ENCODE results near the gene TMEM117. TPM values are rescaled to one million over a fixed set of nuclear protein-coding genes. Genes with fewer than 3 reads are reported as not detected.
"Not testable (repeated sequence)": the region's sequence is repeated elsewhere in the genome, so short reads cannot be mapped to it uniquely, and the experiment has no call there.

Gene TMEM117
- polyA plus RNA-seq, 4 donors = 11.4 to 19.7 (median 15.1) TPM

DNA sequence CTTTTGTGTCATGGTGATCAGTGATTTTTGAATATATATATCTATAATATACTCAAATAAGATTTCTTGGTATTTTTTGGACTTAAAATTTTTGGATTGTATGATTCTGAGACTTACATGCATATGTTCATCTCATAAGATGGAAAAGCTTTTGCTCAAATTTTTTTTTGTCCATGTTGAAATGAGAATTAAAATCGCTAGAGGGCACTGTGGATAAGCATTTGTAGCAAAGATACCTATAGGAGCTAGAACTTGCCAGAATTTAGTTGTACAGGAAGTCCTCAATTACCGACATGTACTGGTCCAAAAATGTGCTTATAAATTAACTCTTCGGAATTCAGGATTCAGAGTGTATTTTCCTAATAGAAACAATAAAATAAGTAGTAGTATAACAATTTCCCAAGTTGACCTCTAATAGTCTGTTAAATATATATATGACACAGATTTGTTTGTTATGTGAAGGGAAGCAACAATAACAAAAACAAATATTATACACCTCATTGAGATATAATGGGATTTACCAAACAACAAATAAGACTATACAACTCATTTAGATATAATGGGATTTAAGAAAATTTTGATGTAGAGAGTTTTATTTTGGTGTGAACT is 179.6 kb downstream of the TMEM117 start:
- DNase-seq (ENCODE audit: low read depth in 4 of 4, low spot score in 3 of 4) = peak; percentile 24 to 40 (median 29)

- DNase-seq (ENCODE audit: low read depth in 4 of 4, low spot score in 3 of 4) = no peak
Observed at GRCh38 chr12:44017216-44017615, 181.3 kb downstream of the TMEM117 start.

DNA sequence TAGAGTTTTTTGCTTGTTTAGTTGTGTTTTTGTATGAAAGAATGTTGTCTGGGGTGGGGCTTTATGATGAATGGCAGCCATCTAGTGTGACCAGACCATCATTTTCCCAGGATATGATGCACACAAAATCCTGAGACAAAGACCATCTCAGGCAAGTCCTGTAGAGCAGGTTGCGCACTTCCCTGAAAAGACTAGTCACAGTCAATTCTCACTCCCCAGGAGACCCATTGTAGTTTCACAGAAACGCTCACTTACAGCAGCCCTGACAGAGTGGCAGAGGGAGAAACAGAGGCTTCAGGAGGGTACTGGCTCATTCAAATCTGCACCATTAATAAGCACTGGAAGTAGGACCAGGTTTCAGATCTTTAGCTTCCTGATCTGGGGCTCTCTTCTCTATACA is 183.2 kb downstream of the TMEM117 start:
- no peak for DNase-seq (ENCODE audit: low read depth in 4 of 4, low spot score in 3 of 4)

- no peak for DNase-seq (ENCODE audit: low read depth in 4 of 4, low spot score in 3 of 4)
Observed at GRCh38 chr12:44020555-44020954, 184.7 kb downstream of the TMEM117 start.

DNA sequence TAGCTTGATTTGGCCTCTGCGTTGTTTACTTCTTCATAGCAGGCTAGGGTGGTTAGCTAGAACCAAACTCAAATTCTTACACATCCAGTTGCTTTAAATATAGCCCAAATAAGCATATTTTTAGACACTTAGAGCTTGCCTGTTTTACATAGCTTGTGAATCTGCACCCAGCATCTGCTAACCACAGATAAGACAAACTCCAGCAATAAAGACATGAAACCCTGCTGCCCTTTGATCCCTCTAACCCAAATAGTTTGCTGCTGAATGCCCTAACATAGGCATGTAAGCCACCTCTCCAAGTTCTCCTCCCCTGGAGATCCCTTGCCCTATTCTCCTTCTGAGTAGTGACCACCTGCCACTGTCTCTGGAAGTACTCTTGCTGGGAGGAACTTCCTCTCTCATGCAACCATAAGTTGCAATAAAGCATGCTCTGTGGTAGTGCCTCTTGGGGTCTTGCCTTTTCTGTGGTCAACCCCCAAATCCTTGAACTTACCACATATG is 185.6 kb downstream of the TMEM117 start:
- DNase-seq (ENCODE audit: low read depth in 4 of 4, low spot score in 3 of 4) = no peak

GRCh38 chr12:44025499-44025898 is 189.6 kb downstream of the TMEM117 start:
- DNase-seq (ENCODE audit: low read depth in 4 of 4, low spot score in 3 of 4) = no peak

DNA sequence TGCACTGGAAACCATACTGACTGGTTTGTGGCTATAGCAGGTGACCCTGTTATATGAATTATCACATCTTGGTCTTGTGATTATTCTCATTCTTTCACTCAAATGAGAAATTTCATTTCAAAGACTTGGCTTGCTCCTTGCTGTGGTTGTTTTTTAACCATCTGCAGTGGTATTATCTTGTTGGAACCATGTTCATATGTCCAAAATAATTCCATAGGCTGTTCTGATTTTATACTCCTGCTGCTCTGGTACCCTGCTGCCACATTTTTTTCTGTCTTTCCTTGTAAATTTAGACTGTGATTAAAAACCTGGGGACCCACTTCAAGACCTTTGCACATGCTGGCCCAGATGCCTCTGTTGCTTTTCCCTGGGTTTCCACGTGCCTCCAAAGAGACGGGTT is 190.2 kb downstream of the TMEM117 start:
- no peak for DNase-seq (ENCODE audit: low read depth in 4 of 4, low spot score in 3 of 4)

DNA sequence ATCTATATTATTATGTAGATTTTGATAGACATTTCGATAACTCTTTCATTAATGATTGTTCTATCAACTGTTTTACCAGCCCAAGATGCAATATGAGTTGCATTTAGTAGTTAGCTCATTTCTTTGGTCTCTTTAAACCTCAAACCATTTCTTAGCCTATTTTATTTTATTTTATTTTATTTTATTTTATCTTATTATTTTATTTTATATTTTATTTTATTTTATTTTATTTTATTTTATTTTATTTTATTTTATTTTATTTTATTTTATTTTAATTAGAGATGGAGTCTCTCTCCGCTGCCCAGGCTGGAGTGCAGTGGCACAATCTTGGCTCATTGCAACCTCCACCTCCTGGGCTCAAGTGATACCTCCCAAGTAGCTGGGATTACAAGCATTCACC is 191.0 kb downstream of the TMEM117 start:
- not testable (repeated sequence) for DNase-seq (ENCODE audit: low read depth in 4 of 4, low spot score in 3 of 4)

DNA sequence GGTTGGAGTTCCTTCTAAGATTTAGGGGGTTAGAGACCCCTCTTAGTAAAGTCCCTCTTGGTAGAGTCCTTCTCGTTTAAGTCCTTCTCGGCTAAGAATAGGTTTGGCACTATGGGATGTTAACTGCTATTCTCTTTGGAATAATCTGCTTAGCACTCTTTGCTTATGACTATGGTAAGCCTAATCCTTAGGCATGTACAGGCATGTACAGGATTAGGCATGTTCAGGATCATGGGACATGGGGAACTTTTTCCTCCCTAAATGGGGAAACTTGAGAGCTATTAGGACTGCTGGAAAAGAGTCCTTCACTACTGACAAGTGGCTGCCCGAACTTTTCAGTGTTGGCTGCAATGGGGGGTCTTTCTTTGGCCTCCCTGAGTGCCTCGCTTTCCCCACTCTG is 193.3 kb downstream of the TMEM117 start:
- DNase-seq (ENCODE audit: low read depth in 4 of 4, low spot score in 3 of 4) = no peak

DNA sequence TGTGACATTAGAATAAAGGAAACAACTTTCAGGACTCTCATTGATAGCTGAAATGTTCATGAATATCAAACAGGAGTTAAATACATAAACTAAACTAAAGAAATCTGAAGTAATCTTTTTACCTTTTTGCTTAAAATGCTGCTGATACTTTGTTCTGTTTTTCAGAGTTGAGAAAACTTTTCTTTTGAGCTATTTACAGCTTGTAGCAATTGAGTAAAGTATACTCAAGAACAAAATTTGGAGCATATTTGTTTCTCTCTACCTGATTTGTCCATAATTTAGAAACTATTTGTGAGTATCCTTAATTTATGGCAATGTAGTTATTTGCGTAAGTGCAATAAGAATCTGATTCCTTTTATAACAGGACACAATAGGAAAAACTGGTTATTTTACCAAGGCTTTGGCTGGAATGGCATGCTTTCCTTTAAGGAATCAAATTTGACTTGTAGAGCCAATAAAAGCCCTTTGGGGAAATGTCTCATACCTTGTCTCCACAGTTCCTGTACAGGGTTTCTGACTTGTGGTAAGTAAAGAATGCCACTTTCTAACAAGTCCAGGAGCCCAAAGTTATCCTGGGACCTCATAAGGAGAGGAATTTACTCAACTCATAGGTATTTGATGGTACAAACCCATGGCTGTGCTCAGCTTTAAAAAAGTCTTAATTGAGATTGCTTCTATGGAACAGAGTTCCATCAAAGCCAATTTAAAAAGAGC is 195.7 kb downstream of the TMEM117 start:
- DNase-seq (ENCODE audit: low read depth in 4 of 4, low spot score in 3 of 4) = no peak

GRCh38 chr12:44034906-44035305 is 199.0 kb downstream of the TMEM117 start:
- DNase-seq (ENCODE audit: low read depth in 4 of 4, low spot score in 3 of 4) = no peak

DNA sequence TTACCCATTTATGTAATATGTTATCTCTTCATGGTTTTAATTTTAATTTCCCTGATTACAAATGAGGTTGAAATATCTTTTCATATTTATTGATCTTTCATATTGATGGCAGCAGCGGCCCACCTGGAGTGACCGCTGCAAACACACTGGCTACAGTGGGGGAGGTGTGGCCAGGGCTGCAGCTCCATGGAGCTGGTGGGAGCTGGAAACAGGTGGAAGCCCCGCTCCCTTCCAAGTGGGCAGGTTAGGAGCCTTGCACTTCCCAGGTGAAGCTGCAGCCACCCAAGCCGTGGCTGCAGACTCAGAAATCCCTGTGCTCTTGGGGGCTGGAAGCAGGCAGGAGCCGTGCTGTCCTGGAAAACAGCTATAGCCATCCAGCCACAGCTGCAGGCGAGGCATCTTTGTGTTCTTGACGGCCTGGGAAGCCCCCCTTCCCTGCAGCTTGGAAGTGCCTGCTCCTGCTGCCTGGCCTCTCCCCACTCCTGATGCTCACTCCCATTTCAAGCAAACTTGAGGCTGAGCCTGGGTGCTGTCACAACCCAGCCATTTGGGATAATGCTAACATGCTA is 201.1 kb downstream of the TMEM117 start:
- DNase-seq (ENCODE audit: low read depth in 4 of 4, low spot score in 3 of 4) = no peak

GRCh38 chr12:44038411-44038810 is 202.5 kb downstream of the TMEM117 start:
- DNase-seq (ENCODE audit: low read depth in 4 of 4, low spot score in 3 of 4) = no peak

DNA sequence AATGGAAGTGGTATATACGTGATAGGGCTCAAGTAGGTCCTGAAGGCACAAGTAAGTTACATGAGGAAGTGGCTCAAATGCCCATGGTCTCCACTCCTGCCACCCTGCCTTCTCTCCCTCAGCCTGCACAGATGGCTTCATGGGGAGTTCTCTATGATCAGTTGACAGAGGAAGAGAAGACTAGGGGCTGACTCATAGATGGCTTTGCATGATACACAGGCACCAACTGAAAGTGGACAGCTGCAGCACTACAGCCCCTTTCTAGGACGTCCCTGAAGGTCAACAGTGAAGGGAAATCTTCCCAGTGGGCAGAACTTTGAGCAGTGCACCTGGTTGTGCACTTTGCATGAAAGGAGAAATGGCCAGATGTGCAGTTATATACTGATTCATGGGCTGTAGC is 208.6 kb downstream of the TMEM117 start:
- not testable (repeated sequence) for DNase-seq (ENCODE audit: low read depth in 4 of 4, low spot score in 3 of 4)

GRCh38 chr12:44046732-44047417 is 211.0 kb downstream of the TMEM117 start:
- no peak for DNase-seq (ENCODE audit: low read depth in 4 of 4, low spot score in 3 of 4)

DNA sequence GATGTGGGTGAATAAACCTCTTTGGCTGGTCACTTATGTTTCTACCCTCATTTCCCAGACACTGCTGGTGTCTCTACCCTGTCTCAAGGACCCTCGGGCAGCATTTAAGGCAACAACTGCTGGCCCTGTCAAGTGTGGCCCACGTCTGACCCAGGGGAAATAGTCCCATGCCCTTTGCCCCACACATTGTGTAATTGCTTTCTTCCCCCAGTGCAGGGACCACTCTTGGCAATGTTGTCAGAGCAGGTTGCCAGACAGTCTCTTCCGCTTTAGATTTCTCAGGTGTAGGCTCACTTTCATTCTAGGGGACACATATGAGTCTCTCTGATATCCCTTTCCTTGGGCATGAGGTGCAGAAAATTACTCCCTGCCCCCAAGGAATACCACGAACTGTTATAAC is 216.7 kb downstream of the TMEM117 start:
- DNase-seq (ENCODE audit: low read depth in 4 of 4, low spot score in 3 of 4) = no peak

- no peak for DNase-seq (ENCODE audit: low read depth in 4 of 4, low spot score in 3 of 4)
Observed at GRCh38 chr12:44053549-44054127, 217.8 kb downstream of the TMEM117 start.

DNA sequence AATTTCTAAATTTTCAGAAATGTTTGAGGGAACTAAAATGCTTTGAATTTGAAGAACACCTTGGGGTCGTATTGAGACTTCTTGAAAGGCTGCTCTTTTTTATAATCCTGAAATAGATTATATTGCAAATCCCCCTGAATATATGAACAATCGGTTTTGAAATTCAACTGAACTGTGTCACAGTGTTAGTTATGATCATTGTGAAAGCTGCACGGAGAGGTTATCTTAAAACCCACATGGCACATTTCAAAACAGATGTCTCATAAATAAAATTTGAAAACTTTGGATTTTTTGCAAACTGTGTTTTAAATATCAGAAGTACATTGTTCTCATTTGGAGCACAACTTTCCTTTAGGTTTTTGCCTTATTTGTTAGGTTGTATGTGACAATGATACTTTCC is 218.4 kb downstream of the TMEM117 start:
- DNase-seq (ENCODE audit: low read depth in 4 of 4, low spot score in 3 of 4) = no peak

GRCh38 chr12:44058366-44058765 is 222.5 kb downstream of the TMEM117 start:
- DNase-seq (ENCODE audit: low read depth in 4 of 4, low spot score in 3 of 4) = no peak

GRCh38 chr12:44059476-44059875 is 223.6 kb downstream of the TMEM117 start:
- DNase-seq (ENCODE audit: low read depth in 4 of 4, low spot score in 3 of 4) = no peak

GRCh38 chr12:44063671-44064070 is 227.8 kb downstream of the TMEM117 start:
- DNase-seq (ENCODE audit: low read depth in 4 of 4, low spot score in 3 of 4) = no peak
